GM08714 (cell line): ENCODE results near the gene TOR4A.
A peak's percentile ranks its signal among the peaks of the same experiment; 100 is the strongest.
"Not testable (repeated sequence)": the region's sequence is repeated elsewhere in the genome, so short reads cannot be mapped to it uniquely, and the experiment has no call there.

Experiments
- H3K4me3 ChIP-seq: fragments of 200-500 bp; sonication (Bioruptor generic); 2 replicates; pipeline ENCODE4 v1.5.1; 2014; ENCODE audit warnings: mild to moderate bottlenecking, low read length, inconsistent platforms
- ZNF274 ChIP-seq: IDR thresholded peaks from 2 replicates; pipeline ENCODE4 v1.6.1; 2012; ENCODE audit warnings: mild to moderate bottlenecking, low read depth, low read length

The TOR4A gene

DNA sequence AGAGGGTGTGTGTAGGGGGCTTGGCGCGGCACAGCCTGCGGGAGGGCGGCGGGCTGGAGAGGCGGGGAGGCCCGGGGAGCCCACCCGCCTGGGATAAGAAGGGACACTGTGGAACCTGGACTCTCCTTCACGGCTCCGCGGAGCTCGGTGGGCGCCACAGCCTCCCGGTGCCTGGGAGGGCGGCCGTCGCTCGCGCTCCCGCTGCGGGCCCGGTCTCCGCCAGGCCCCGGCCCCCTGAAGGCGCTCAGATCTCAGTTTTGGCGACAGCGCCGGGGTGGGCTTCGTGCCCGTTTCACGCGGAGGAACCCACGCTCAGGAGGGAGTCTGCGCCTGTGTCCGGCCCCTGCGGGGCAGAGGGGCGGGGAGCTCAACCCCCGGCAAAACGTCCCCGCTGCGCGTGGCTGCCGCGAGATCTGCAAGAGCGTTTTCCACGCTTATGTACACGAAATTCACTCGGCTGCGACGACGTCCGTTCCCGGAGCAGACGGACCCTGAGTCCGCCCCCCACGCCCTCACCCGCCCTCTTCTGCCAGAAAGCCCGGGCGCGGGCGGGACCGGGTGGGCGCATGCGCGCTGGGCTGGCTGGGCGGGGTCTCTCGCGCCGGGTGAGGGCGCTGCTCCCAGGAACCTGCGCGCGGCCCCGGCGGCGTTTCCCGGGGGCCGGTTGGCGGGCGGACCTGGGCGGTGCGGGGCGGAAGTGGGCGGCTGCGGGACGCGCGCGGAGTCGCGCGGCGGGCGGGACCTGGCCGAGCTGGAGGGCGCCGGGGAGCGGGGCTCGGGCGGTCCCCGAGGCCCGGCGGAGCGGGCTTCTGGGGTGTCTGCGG is 22.7 kb upstream of the TOR4A start, which contains the start of gene NELFB:
Gene NELFB, plus strand, starts transcription at position 704 of the 824 bp plus-strand sequence.
- peak within 1 kb of the TSS; percentile 80 for H3K4me3 ChIP-seq
- TF ChIP-seq ZNF274 = no peak

DNA sequence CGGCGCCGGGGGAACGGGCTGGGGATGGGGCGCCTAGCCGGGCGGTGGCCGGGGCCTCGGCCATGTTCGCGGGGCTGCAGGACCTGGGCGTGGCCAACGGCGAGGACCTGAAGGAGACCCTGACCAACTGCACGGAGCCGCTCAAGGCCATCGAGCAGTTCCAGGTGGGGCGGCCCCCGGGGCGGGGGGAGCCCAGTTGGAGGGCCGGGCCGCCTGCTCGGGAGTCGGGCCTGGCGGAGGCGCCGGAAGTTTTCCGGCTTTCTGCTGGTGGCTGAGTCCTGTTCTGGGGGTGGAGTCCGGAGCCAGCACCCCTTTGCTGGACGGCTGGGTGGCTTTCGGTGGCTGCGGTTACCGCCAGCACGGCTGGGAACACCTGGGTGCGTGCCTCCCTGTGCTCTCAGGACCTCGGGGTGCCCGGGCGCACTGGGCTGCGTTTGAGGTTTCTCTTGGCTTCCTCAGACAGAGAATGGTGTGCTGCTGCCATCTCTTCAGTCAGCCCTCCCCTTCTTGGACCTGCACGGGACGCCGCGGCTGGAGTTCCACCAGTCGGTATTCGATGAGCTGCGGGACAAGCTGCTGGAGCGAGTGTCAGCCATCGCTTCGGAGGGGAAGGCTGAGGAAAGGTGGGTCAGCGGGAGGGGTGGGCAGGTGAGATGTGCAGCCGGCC is 21.9 kb upstream of the TOR4A start:
- TF ChIP-seq ZNF274 = no peak
- H3K4me3 ChIP-seq = peak overlapping the region; percentile 80

DNA sequence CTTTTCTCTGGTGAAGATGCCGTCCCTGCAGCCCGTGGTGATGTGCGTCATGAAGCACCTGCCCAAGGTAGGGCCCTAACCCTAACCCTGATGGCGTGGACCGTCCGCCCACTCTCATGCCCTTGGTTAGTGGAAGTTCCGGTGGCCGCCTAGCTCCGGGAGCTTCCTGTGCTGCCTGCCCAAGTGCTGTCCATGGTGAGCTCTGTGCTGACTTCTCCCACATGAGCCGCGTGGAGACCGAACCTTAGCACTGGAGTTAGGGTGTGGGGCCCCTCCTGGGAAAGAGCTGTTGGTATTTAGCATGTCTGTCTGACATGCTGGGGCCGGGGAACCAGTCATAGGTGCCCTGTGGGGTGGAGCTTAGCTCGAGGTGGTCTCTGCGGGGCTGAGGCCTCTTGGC is 21.2 kb upstream of the TOR4A start:
- TF ChIP-seq ZNF274 = no peak

DNA sequence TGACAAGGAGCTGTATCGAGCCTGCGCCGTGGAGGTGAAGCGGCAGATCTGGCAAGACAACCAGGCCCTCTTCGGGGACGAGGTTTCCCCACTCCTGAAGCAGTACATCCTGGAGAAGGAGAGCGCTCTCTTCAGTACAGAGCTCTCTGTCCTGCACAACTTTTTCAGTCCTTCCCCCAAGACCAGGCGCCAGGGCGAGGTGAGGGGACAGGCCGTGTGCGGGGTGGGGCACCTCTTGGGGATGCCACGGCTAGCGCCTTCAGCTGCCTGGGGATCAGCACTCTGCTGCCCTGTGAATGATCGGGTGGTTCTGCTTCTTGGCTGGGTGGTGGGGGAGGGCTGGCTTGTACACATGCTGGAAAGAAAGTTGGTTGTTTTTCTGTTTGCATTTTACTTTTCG is 20.7 kb upstream of the TOR4A start:
- no peak overlapping the region for H3K4me3 ChIP-seq
- TF ChIP-seq ZNF274 = no peak

More for the DNA sequence above, 21.2 kb upstream of the TOR4A start:
- peak overlapping the region; percentile 80; the same call in 1 of the 2 replicates for H3K4me3 ChIP-seq

DNA sequence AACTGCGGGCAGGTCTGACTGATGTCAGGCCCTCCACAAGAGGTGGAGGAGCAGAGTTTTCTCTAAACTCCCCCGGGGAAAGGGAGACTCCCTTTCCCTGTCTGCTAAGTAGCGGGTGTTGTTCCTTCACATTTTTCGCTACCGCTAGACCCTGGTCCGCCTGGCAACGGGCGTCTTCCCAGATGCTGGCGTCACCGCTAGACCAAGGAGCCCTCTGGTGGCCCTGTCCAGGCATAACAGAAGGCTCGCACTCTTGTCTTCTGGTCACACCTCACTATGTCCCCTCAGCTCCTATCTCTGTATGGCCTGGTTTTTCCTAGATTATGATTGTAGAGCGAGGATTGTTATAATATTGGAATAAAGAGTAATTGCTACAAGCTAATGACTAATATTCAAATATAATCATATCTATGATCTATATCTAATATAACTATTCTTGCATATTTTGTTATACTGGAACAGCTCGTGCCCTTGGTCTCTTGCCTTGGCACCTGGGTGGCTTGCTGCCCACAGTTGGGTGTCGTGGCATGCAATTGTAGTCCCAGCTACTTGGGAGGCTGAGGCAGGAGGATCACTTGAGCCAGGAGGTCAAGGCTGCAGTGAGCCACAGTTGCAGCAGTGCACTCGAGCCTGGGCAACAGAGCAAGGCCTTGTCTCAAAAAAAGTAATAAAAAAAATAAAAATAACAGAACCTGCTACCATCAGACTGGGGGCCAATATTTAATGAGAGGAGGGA is 15.2 kb upstream of the TOR4A start:
- H3K4me3 ChIP-seq = not testable (repeated sequence)

DNA sequence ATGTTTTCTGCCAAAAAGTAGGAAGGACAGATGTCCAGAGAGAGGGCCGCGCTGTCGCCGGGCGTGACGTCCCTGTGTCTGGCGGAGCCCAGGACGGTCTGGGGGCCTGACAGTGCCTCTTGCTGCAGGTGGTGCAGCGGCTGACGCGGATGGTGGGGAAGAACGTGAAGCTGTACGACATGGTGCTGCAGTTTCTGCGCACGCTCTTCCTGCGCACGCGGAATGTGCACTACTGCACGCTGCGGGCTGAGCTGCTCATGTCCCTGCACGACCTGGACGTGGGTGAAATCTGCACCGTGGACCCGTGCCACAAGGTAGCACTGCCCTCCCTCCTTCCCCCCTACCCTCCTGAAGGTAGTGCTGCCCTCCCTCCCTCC is 14.6 kb upstream of the TOR4A start:
- TF ChIP-seq ZNF274 = no peak
- no peak overlapping the region for H3K4me3 ChIP-seq

DNA sequence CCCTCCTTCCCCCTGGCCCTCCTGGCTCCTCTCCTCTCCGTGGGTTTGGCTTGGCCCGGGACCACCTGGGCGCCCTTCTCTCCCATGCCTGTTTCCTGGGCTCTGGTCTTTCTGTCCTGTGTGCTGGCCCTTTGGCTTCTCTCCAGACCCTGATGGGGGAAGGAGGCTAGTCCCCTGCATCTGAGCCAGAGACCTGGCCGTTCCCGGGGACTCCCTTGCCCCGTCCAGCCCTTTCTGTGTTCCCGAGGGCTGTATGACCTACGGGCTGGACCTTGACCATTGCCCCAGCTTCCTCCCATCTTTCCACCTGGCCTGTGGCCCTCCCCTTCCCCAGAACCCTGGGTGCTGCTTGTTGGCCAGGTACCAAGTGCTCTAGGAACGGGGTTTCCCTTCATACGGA is 14.0 kb upstream of the TOR4A start:
- H3K4me3 ChIP-seq = no peak overlapping the region
- TF ChIP-seq ZNF274 = no peak

DNA sequence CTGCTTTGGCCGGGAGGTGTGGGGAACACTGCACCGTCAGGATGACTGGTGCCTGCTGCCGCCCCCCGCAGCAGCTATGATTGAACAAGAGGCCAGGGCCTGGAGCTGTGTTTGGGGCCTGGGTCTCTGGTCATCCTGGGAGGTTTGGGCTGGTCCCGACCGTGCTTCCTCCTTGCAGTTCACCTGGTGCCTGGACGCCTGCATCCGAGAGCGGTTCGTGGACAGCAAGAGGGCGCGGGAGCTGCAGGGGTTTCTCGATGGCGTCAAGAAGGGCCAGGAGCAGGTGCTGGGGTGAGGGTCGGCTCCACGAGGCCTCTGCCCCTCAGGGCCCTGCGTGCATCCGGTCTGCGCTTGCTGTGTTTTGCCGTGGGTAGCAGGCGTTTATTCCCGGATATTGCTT is 13.5 kb upstream of the TOR4A start:
- no peak overlapping the region for H3K4me3 ChIP-seq
- no peak for TF ChIP-seq ZNF274

DNA sequence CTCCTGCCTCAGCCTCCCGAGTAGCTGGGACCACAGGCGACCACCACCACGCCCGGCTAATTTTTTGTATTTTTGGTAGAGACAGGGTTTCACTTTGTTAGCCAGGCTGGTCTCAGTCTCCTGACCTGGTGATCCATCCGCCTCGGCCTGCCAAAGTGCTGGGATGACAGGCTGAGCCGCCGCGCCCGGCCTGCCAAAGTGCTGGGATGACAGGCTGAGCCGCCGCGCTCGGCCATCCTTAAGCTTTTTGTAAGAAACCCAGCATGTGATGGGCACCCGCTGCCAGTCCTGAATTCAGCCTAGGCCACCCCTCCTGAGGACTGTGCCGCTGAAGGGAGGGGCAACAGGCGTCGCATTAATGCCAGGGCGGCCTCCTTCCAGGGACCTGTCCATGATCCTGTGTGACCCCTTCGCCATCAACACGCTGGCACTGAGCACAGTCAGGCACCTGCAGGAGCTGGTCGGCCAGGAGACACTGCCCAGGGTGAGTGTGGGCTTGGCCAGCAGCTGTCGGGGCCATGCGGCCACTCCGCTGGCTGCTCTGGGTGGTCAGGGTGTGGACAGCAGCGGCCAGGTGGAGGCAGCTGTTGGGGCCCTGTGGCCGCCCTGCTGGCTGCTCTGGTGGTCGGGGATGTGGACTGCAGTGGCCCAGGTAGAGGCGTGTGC is 11.9 kb upstream of the TOR4A start:
- no peak for TF ChIP-seq ZNF274
- H3K4me3 ChIP-seq = no peak overlapping the region

DNA sequence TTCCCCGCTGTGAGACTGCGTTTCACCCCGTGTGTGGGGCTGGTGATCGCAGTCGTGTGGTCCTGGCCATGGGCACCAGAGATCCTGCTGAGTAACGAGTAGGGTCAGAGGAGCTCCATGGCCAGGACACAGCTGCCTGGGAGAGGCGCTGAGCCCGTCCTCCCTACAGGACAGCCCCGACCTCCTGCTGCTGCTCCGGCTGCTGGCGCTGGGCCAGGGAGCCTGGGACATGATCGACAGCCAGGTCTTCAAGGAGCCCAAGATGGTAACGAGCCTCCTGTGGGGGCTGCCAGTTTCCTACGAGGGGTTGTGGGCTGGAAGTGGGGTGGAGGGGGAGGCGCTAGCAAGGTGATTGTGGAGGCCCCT is 11.4 kb upstream of the TOR4A start:
- H3K4me3 ChIP-seq = no peak overlapping the region
- TF ChIP-seq ZNF274 = no peak

DNA sequence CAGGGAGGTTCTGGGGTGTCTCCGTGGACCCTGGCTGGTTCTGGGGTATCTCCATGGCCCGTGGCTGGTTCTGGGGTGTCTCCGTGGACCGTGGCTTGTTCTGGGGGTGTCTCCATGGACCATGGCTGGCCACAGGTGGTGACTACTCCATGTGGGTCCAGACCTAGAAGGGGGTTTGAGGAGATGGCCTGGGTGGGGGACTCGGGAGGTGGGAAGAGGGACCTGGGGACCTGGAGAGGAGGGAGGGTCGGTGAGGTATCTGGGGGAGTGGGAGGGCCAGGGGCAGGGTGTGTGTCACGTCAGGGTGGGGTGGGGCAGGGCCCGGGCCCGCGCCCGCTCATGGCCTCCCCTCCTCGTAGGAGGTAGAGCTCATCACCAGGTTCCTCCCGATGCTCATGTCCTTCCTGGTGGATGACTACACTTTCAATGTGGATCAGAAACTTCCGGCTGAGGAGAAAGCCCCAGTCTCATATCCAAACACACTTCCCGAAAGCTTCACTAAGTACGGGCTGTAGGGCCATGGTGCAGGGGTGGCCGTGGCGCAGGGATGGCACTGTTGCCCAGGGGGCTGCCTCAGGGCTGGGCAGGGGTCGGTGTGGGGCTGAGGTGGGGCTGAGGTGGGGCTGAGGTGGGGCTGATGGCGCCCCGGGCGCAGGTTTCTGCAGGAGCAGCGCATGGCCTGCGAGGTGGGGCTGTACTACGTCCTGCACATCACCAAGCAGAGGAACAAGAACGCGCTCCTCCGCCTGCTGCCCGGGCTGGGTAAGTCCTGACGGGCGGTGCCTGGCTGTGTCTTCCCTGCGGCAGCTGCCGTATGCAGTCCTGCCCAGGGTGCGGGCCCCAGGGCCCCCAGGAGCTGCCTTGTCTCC is 10.7 kb upstream of the TOR4A start:
- no peak overlapping the region for H3K4me3 ChIP-seq

DNA sequence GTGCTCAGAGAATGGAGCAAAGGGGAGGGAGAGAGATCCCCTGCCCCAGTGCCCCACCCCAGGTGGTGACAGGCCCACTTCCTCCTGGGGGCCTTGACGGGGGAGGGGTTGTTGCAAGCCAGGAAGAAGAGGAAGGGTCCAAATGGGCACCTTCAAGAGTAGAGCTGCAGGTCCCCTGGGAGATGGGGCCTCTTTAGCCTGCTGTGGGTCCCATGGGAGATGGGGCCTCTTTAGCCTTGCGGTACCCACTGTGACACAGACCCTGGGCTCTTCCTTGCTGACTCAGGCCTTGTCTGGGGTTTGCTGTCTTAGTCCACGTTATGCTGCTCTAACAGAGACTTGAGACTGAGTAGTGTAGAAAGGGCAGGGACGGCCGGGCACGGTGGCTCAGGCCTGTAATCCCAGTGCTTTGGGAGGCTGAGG is 9.6 kb upstream of the TOR4A start:
- no peak for TF ChIP-seq ZNF274
- no peak overlapping the region for H3K4me3 ChIP-seq

More for the DNA sequence above, 10.7 kb upstream of the TOR4A start:
- TF ChIP-seq ZNF274 = no peak

DNA sequence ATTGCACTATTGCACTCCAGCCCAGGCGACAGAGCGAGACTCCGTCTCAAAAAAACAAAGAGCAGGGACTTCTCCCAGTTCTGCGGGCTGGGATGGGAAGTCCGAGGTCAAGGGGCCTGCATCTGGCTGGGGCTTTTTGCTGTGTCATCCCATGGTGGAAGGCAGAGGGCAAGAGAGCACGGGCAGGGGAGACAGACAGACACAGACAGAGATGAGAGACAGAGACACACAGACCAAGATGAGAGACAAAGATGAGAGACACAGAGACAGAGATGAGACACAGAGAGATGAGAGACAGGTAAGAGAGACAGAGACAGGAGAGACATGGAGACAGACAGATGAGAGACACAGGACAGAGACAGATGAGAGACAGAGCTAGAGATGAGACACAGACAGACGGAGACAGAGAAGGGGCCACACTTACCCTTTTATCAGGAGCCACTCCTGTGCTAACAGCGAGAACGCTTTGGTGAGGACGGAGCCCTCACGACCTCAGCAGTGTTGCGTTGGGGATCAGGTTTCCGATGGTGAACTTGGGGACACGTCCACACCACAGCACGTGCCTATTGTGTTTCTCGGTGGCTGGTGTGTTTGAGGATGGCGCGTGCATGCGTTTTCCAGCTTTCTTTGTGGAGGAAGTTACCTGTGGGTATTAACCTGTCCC is 8.9 kb upstream of the TOR4A start:
- no peak overlapping the region for H3K4me3 ChIP-seq
- no peak for TF ChIP-seq ZNF274
